Astrocyte of the hippocampus (primary cell): ENCODE results near the gene RGS17.
"Not testable (repeated sequence)": the region's sequence is repeated elsewhere in the genome, so short reads cannot be mapped to it uniquely, and the experiment has no call there.

Experiments used
- DNase-seq: peaks from one replicate; pipeline ENCODE4 v3.0.0; 2011; ENCODE audit warnings: low read depth, low spot score

The RGS17 gene

GRCh38 chr6:153131037-153131981 is at the start of gene RGS17:
TSS of gene RGS17 (minus strand) at chr6:153131282. CDS start at chr6:153044018, 87,264 bp downstream.
- peak; percentile 92 for DNase-seq

GRCh38 chr6:153172815-153173214 is 41.7 kb upstream of the RGS17 start:
- DNase-seq: no peak

GRCh38 chr6:153170511-153170910 is 39.4 kb upstream of the RGS17 start:
- DNase-seq: no peak

GRCh38 chr6:153167907-153168306 is 36.8 kb upstream of the RGS17 start:
- DNase-seq: no peak

- peak; percentile 57 for DNase-seq
These were observed 36.2 kb upstream of the RGS17 start for GRCh38 chr6:153167061-153167891.

- DNase-seq: no peak
These were observed 31.6 kb upstream of the RGS17 start for GRCh38 chr6:153162646-153163045.

GRCh38 chr6:153162172-153162571 is 31.1 kb upstream of the RGS17 start:
- DNase-seq: no peak

- no peak for DNase-seq
These were observed 29.1 kb upstream of the RGS17 start for GRCh38 chr6:153160221-153160620.

GRCh38 chr6:153150752-153151440 is 19.8 kb upstream of the RGS17 start:
- DNase-seq: no peak

- no peak for DNase-seq
These were observed 19.3 kb upstream of the RGS17 start for GRCh38 chr6:153150371-153150751.

- DNase-seq: no peak
These were observed 18.8 kb upstream of the RGS17 start for GRCh38 chr6:153149891-153150290.

- DNase-seq: no peak
These were observed 15.3 kb upstream of the RGS17 start for GRCh38 chr6:153146413-153146812.

- DNase-seq: no peak
These were observed 14.5 kb upstream of the RGS17 start for GRCh38 chr6:153145591-153145990.

GRCh38 chr6:153143200-153143599 is 12.1 kb upstream of the RGS17 start:
- no peak for DNase-seq

- DNase-seq: no peak
These were observed 9.2 kb upstream of the RGS17 start for GRCh38 chr6:153140299-153140698.

GRCh38 chr6:153138930-153139329 is 7.8 kb upstream of the RGS17 start:
- no peak for DNase-seq

GRCh38 chr6:153135681-153136080 is 4.6 kb upstream of the RGS17 start:
- DNase-seq: no peak

- DNase-seq: not testable (repeated sequence)
These were observed 2.6 kb upstream of the RGS17 start for GRCh38 chr6:153133667-153134066.

- DNase-seq: peak; percentile 59
These were observed 506 bp downstream of the RGS17 start for GRCh38 chr6:153130515-153131036.

- DNase-seq: peak; percentile 65
These were observed 1.1 kb downstream of the RGS17 start for GRCh38 chr6:153129873-153130514.

- DNase-seq: no peak
These were observed 4.9 kb downstream of the RGS17 start for GRCh38 chr6:153126218-153126617.
